OCI-LY1 (cell line): ENCODE results near the gene ALPI.

Experiments used
- H2AFZ ChIP-seq: fragments of 200-600 bp; sonication (generic), shearing (Covaris generic); 2 replicates; pipeline ENCODE4 v1.6.0; 2014; ENCODE audit warnings: antibody characterized with exemption, mild to moderate bottlenecking, low read length
- H3F3A ChIP-seq: fragments of 200-600 bp; sonication (generic), shearing (Covaris generic); 2 replicates; pipeline ENCODE4 v1.6.0; 2014; ENCODE audit warnings: mild to moderate bottlenecking, antibody characterized with exemption, low read length, moderate library complexity; ENCODE audit not compliant: insufficient read depth
- H3K27ac ChIP-seq: fragments of 200-600 bp; sonication (generic); 2 replicates; pipeline ENCODE4 v1.5.1; 2014; ENCODE audit warnings: low read length, mixed run types, mild to moderate bottlenecking, low read depth; ENCODE audit not compliant: poor library complexity, severe bottlenecking
- H3K27me3 ChIP-seq: fragments of 200-600 bp; sonication (generic); 2 replicates; pipeline ENCODE4 v1.6.0; 2014; ENCODE audit warnings: antibody characterized with exemption, mild to moderate bottlenecking, low read length, moderate library complexity; ENCODE audit not compliant: insufficient read depth
- H3K36me3 ChIP-seq: fragments of 200-600 bp; sonication (generic); 2 replicates; pipeline ENCODE4 v1.6.1; 2014; ENCODE audit warnings: mild to moderate bottlenecking, antibody characterized with exemption, low read length, moderate library complexity, mixed read lengths; ENCODE audit not compliant: insufficient read depth
- H3K4me1 ChIP-seq: fragments of 200-600 bp; sonication (generic); 2 replicates; pipeline ENCODE4 v1.5.1; 2014; ENCODE audit warnings: mild to moderate bottlenecking, low read length, moderate library complexity; ENCODE audit not compliant: insufficient read depth, severe bottlenecking
- H3K4me2 ChIP-seq: fragments of 200-600 bp; sonication (generic), shearing (Covaris generic); 2 replicates; pipeline ENCODE4 v1.6.1; 2014; ENCODE audit warnings: low read length
- H3K4me3 ChIP-seq: fragments of 200-600 bp; sonication (generic); 2 replicates; pipeline ENCODE4 v1.5.1; 2014; ENCODE audit warnings: low read length, low read depth, mild to moderate bottlenecking, mixed read lengths; ENCODE audit not compliant: poor library complexity, severe bottlenecking
- H3K79me2 ChIP-seq: fragments of 200-600 bp; shearing (Covaris generic); 2 replicates; pipeline ENCODE4 v1.6.1; 2016; ENCODE audit warnings: mixed run types, low read length, mixed read lengths; ENCODE audit not compliant: insufficient read depth
- H3K9ac ChIP-seq: fragments of 200-600 bp; sonication (generic), shearing (Covaris generic); 2 replicates; pipeline ENCODE4 v1.6.1; 2014; ENCODE audit warnings: mild to moderate bottlenecking, low read length, mixed read lengths
- H3K9me2 ChIP-seq: fragments of 200-600 bp; sonication (generic), shearing (Covaris generic); 2 replicates; pipeline ENCODE4 v1.6.1; 2014; ENCODE audit warnings: low read depth, mild to moderate bottlenecking, low read length, mixed read lengths
- H3K9me3 ChIP-seq: fragments of 200-600 bp; shearing (Covaris generic); 2 replicates; pipeline ENCODE4 v1.6.1; 2014; ENCODE audit warnings: low read length, mixed read lengths
- H4K20me1 ChIP-seq: fragments of 200-600 bp; sonication (generic), shearing (Covaris generic); 2 replicates; pipeline ENCODE4 v1.6.0; 2016; ENCODE audit warnings: mild to moderate bottlenecking, low read length; ENCODE audit not compliant: insufficient read depth
- EZH2 ChIP-seq: fragments of 200-600 bp; sonication (generic), shearing (Covaris generic); IDR thresholded peaks from 2 replicates; pipeline ENCODE4 v1.8.0; 2017; ENCODE audit warnings: borderline replicate concordance, mixed run types, mild to moderate bottlenecking, antibody characterized with exemption, low read length, moderate library complexity, mixed read lengths
- TF ChIP-seq, protein P1 (sequence below): fragments of 200-600 bp; sonication (generic), shearing (Covaris generic); IDR thresholded peaks from 2 replicates; pipeline ENCODE4 v1.5.1; 2017; ENCODE audit warnings: mild to moderate bottlenecking, antibody characterized with exemption, low read length, moderate library complexity, mixed read lengths

The ALPI gene

GRCh38 chr2:232434091-232434490, 21.9 kb upstream of the ALPI start:
- no peaks in the 10 kb centered on the region for H3K9me3 ChIP-seq
- H3K4me2 ChIP-seq: no peak overlapping the region
- no peaks in the 10 kb centered on the region for H3K4me1 ChIP-seq
- TF ChIP-seq, protein P1, sequence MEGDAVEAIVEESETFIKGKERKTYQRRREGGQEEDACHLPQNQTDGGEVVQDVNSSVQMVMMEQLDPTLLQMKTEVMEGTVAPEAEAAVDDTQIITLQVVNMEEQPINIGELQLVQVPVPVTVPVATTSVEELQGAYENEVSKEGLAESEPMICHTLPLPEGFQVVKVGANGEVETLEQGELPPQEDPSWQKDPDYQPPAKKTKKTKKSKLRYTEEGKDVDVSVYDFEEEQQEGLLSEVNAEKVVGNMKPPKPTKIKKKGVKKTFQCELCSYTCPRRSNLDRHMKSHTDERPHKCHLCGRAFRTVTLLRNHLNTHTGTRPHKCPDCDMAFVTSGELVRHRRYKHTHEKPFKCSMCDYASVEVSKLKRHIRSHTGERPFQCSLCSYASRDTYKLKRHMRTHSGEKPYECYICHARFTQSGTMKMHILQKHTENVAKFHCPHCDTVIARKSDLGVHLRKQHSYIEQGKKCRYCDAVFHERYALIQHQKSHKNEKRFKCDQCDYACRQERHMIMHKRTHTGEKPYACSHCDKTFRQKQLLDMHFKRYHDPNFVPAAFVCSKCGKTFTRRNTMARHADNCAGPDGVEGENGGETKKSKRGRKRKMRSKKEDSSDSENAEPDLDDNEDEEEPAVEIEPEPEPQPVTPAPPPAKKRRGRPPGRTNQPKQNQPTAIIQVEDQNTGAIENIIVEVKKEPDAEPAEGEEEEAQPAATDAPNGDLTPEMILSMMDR: no peak
- no peak for TF ChIP-seq EZH2
- H3K27ac ChIP-seq: no peak overlapping the region
- H3K9me2 ChIP-seq: no peaks in the 10 kb centered on the region
- H3K9ac ChIP-seq: no peak overlapping the region
- H2AFZ ChIP-seq: no peak overlapping the region
- H4K20me1 ChIP-seq: no peaks in the 10 kb centered on the region
- H3K36me3 ChIP-seq: no peaks in the 10 kb centered on the region
- no peaks in the 10 kb centered on the region for H3K79me2 ChIP-seq
- peaks cover 4% of the 10 kb centered on the region; the same call in 1 of the 2 replicates for H3K27me3 ChIP-seq
- H3F3A ChIP-seq: no peaks in the 10 kb centered on the region
- no peak overlapping the region for H3K4me3 ChIP-seq

GRCh38 chr2:232434563-232435374, 21.2 kb upstream of the ALPI start:
- Histone ChIP-seq H3K36me3 (no peaks in the 10 kb centered on the region), H3K27me3 (peaks cover 4% of the 10 kb centered on the region; the same call in 1 of the 2 replicates), H3K4me1 (no peaks in the 10 kb centered on the region), H3K9me2 (no peaks in the 10 kb centered on the region), H3K27ac (no peak overlapping the region), H3K79me2 (no peaks in the 10 kb centered on the region), H3K4me3 (no peak overlapping the region), H3K9ac (no peak overlapping the region), H4K20me1 (no peaks in the 10 kb centered on the region), H3F3A (no peaks in the 10 kb centered on the region), H3K9me3 (no peaks in the 10 kb centered on the region), H2AFZ (no peak overlapping the region), H3K4me2 (no peak overlapping the region)
- TF ChIP-seq, protein P1: no peak
- no peak for TF ChIP-seq EZH2

DNA sequence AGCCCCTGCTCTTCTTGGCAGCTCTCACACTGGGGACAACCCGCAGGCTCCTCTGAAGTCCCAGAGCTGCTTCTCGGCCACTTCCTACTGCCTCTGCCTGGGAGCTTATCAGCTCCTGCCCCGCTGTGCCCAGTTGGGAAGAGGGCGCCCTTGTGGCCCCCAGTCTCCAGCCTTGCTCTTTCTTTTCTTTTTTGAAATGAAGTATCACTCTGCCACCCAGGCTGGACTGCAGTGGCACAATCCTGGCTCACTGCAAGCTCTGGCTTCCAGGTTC, 20.6 kb upstream of the ALPI start:
- Histone ChIP-seq H3K4me2 (no peak overlapping the region), H3K36me3 (no peaks in the 10 kb centered on the region), H2AFZ (no peak overlapping the region), H3K27me3 (peaks cover 4% of the 10 kb centered on the region; the same call in 1 of the 2 replicates), H3K27ac (no peak overlapping the region), H3K9me3 (no peaks in the 10 kb centered on the region), H3K4me3 (no peak overlapping the region), H3K9ac (no peak overlapping the region), H3K79me2 (no peaks in the 10 kb centered on the region), H3K4me1 (no peaks in the 10 kb centered on the region), H4K20me1 (no peaks in the 10 kb centered on the region), H3F3A (no peaks in the 10 kb centered on the region), H3K9me2 (no peaks in the 10 kb centered on the region)
- TF ChIP-seq, protein P1: no peak
- no peak for TF ChIP-seq EZH2
